ENCODE results near the gene JARID2.

The JARID2 gene

GRCh38 chr6:15489261-15489962 lies 243.5 kb downstream of the JARID2 start:
- DNase-seq (ENCODE audit: low read depth, low spot score), result no peak

- DNase-seq (ENCODE audit: low read depth, low spot score), result no peak
These were observed 244.6 kb downstream of the JARID2 start for GRCh38 chr6:15490242-15491100.

GRCh38 chr6:15491255-15491985 lies 245.6 kb downstream of the JARID2 start:
- DNase-seq (ENCODE audit: low read depth, low spot score), result peak; percentile 61

- no peak for DNase-seq (ENCODE audit: low read depth, low spot score)
These were observed 246.1 kb downstream of the JARID2 start for GRCh38 chr6:15491986-15492269.

- no peak for DNase-seq (ENCODE audit: low read depth, low spot score)
These were observed 247.7 kb downstream of the JARID2 start for GRCh38 chr6:15493437-15494168.

- DNase-seq (ENCODE audit: low read depth, low spot score), result no peak
These were observed 249.6 kb downstream of the JARID2 start for GRCh38 chr6:15495375-15495901.

- DNase-seq (ENCODE audit: low read depth, low spot score), result no peak
These were observed 250.7 kb downstream of the JARID2 start for GRCh38 chr6:15496345-15497131.

- DNase-seq (ENCODE audit: low read depth, low spot score), result no peak
These were observed 252.8 kb downstream of the JARID2 start for GRCh38 chr6:15498640-15499039.

- no peak for DNase-seq (ENCODE audit: low read depth, low spot score)
These were observed 253.3 kb downstream of the JARID2 start for GRCh38 chr6:15499125-15499524.

GRCh38 chr6:15499591-15499990 lies 253.7 kb downstream of the JARID2 start:
- DNase-seq (ENCODE audit: low read depth, low spot score), result no peak

GRCh38 chr6:15500078-15500740 lies 254.3 kb downstream of the JARID2 start:
- DNase-seq (ENCODE audit: low read depth, low spot score), result no peak

- DNase-seq (ENCODE audit: low read depth, low spot score), result no peak
These were observed 255.3 kb downstream of the JARID2 start for GRCh38 chr6:15500901-15501825.

- DNase-seq (ENCODE audit: low read depth, low spot score), result peak; percentile 53
These were observed 256.1 kb downstream of the JARID2 start for GRCh38 chr6:15501826-15502445.

GRCh38 chr6:15502446-15503345 lies 256.8 kb downstream of the JARID2 start:
- DNase-seq (ENCODE audit: low read depth, low spot score), result no peak

GRCh38 chr6:15503346-15503680 lies 257.4 kb downstream of the JARID2 start:
- no peak for DNase-seq (ENCODE audit: low read depth, low spot score)

GRCh38 chr6:15504040-15504495 lies 258.2 kb downstream of the JARID2 start:
- no peak for DNase-seq (ENCODE audit: low read depth, low spot score)

GRCh38 chr6:15504581-15505350 lies 258.9 kb downstream of the JARID2 start:
- DNase-seq (ENCODE audit: low read depth, low spot score), result peak; percentile 99

Data from brain pericyte (primary cell).